Left kidney (tissue), 2 donors: ENCODE results near the gene HOXD10. TPM values are rescaled to one million over a fixed set of nuclear protein-coding genes. Genes with fewer than 3 reads are reported as not detected.

Source experiments
- DNase-seq: peaks from one replicate; pipeline ENCODE4 v3.0.0-alpha.2; 2013
- polyA plus RNA-seq: library from polyadenylated mRNA; unstranded; fragments of 120-200 nt; gene quantifications from one replicate; pipeline ENCODE4 v1.2.1, GENCODE V29; 2013; ENCODE audit not compliant: insufficient read length

HOXD10 gene
- polyA plus RNA-seq, 1 donor: 220 TPM

GRCh38 chr2:176081837-176082524 is 34.6 kb upstream of the HOXD10 start:
- DNase-seq: peak; percentile 28

GRCh38 chr2:176082525-176082823 is 34.1 kb upstream of the HOXD10 start:
- no peak for DNase-seq

- peak; percentile 25 for DNase-seq
These were observed 33.5 kb upstream of the HOXD10 start for GRCh38 chr2:176082824-176083751.

- DNase-seq: no peak
These were observed 32.7 kb upstream of the HOXD10 start, which contains the start of gene EVX2 for GRCh38 chr2:176083796-176084261. Gene EVX2, minus strand, starts transcription at chr2:176083962. Its CDS starts 186 bp downstream, at chr2:176083776.

GRCh38 chr2:176084611-176085119 is 31.9 kb upstream of the HOXD10 start:
- no peak for DNase-seq

- DNase-seq: no peak
These were observed 31.3 kb upstream of the HOXD10 start for GRCh38 chr2:176085120-176085788.

GRCh38 chr2:176085861-176086771 is 30.5 kb upstream of the HOXD10 start:
- no peak for DNase-seq

GRCh38 chr2:176087330-176088047 is 29.1 kb upstream of the HOXD10 start:
- DNase-seq: no peak

GRCh38 chr2:176088048-176088936 is 28.3 kb upstream of the HOXD10 start:
- no peak for DNase-seq

GRCh38 chr2:176088937-176089842 is 27.4 kb upstream of the HOXD10 start:
- DNase-seq: no peak

GRCh38 chr2:176089843-176090395 is 26.7 kb upstream of the HOXD10 start:
- DNase-seq: no peak

GRCh38 chr2:176090862-176091261 is 25.7 kb upstream of the HOXD10 start:
- DNase-seq: no peak

GRCh38 chr2:176091329-176092258 is 25.0 kb upstream of the HOXD10 start:
- DNase-seq: no peak

- DNase-seq: no peak
These were observed 24.1 kb upstream of the HOXD10 start, which contains the start of gene HOXD13 for GRCh38 chr2:176092270-176093144. Gene HOXD13, plus strand, starts transcription at chr2:176092721. Its CDS starts 170 bp downstream, at chr2:176092891.

GRCh38 chr2:176093145-176093897 is 23.3 kb upstream of the HOXD10 start:
- DNase-seq: no peak
